Panc1 (cell line): Measurements from ENCODE around the gene IDI2.

Experiments used
- POLR2AphosphoS5 ChIP-seq: IDR thresholded peaks from 2 replicates; pipeline ENCODE4 v1.6.1; 2012; ENCODE audit warnings: mild to moderate bottlenecking, low read depth, low read length, moderate library complexity
- REST ChIP-seq, 2 experiments: IDR thresholded peaks; 2 replicates each; pipeline ENCODE4 v1.6.1; 2011 to 2012; ENCODE audit warnings: low read depth in 2 of 2, control low read depth in 1 of 2, low read length in 1 of 2, mild to moderate bottlenecking in 1 of 2, moderate library complexity in 1 of 2; ENCODE audit not compliant: insufficient read depth in 1 of 2
- SIN3A ChIP-seq: IDR thresholded peaks from 2 replicates; pipeline ENCODE4 v1.6.1; 2012; ENCODE audit warnings: low read depth, mild to moderate bottlenecking, low read length, moderate library complexity, borderline replicate concordance; ENCODE audit not compliant: insufficient read depth
- TF ChIP-seq, protein P1 (sequence below): fragments of 450-650 bp; IDR thresholded peaks from 2 replicates; pipeline ENCODE4 v1.5.1; 2017; ENCODE audit warnings: mild to moderate bottlenecking

DNA sequence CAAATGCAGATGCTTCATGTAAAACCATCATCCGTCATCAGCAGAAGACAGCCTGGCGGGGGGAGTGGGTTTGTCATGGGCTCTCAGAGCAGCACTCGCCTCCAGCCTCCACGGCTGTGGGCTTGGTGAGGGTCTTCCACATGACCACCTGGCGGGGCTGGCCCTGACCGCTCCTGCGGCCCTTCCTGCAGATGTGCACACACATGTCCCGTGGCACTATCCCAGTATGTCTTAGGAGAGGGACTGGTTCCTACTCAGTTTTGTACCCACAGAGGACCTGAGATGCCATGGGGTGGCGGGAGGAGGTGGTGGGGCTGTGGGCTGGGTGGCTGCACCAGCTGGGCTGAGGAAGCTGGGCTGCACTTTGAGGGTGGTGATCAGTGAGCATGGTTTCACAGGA lies 4.7 kb downstream of the IDI2 start:
- TF ChIP-seq POLR2AphosphoS5 (no peak), REST (IDR thresholded peaks at IDR 0.05; ENCODE audit: insufficient read depth in 1 of 2, low read depth in 2 of 2, low read length in 1 of 2) (no peak), SIN3A (no peak)
- TF ChIP-seq, protein P1, sequence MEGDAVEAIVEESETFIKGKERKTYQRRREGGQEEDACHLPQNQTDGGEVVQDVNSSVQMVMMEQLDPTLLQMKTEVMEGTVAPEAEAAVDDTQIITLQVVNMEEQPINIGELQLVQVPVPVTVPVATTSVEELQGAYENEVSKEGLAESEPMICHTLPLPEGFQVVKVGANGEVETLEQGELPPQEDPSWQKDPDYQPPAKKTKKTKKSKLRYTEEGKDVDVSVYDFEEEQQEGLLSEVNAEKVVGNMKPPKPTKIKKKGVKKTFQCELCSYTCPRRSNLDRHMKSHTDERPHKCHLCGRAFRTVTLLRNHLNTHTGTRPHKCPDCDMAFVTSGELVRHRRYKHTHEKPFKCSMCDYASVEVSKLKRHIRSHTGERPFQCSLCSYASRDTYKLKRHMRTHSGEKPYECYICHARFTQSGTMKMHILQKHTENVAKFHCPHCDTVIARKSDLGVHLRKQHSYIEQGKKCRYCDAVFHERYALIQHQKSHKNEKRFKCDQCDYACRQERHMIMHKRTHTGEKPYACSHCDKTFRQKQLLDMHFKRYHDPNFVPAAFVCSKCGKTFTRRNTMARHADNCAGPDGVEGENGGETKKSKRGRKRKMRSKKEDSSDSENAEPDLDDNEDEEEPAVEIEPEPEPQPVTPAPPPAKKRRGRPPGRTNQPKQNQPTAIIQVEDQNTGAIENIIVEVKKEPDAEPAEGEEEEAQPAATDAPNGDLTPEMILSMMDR, result no peak
